Measurements from ENCODE around the gene CENPA. TPM values are rescaled to one million over a fixed set of nuclear protein-coding genes. Genes with fewer than 3 reads are reported as not detected.

CENPA gene
- total and polyA plus RNA-seq, 2 of the 13 experiments (the other 11 are each of a cell fraction or from before 2014, with no cell fraction given), result 28.5 to 38.5 TPM

DNA sequence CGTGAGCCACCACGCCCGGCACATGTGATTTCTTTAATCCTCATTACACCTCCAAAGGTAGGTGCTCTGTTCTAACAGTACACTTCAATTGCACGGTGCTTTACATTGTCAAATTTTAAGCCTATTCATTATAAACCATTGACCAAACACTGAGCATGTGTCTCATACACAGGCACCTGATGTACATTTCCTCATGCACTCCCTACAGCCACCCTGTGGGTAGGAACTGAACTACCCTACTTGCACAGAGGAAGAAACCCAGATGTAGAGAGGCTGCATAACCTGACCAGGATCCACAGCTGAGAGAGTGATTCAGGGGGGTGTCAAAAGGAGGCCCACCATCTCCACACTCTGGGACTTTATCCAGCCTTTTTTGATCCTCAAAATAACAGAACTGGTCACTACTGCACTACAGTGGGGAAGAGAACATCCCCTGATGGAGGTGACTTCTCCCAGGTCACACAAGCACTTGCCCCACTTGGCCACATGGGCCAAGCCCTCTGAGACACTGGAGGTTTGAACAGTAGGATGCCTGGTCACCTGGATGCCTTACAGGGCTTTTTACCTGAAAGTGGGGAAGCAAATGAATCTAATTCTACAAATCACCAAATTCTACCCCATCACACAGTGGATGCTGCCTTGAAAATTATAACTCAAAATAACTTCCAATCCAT lies 55.2 kb downstream of the CENPA start:
- Histone ChIP-seq H3K27ac (ENCODE audit: extremely low read length, insufficient read depth, low read length) (no peak overlapping the region), H3K27me3 (ENCODE audit: control insufficient read depth in 1 of 2, insufficient read depth in 2 of 2, low read length in 2 of 2) (peaks cover 2 to 33% of the 10 kb centered on the region in 2 experiments; a peak in 3 of 5 replicates), H3K4me2 (ENCODE audit: low read depth, low read length) (no peak overlapping the region), H3K36me3 (replicated peaks in 1 of 2; ENCODE audit: control insufficient read depth in 1 of 2, insufficient read depth in 2 of 2, low read length in 2 of 2) (no peaks in the 10 kb centered on the region), H3K4me1 (ENCODE audit: insufficient read depth, low read length) (no peaks in the 10 kb centered on the region), H3K79me2 (ENCODE audit: insufficient read depth, low read length) (no peaks in the 10 kb centered on the region), H4K20me1 (ENCODE audit: insufficient read depth, low read length) (no peaks in the 10 kb centered on the region), H2AFZ (ENCODE audit: low read length) (no peak overlapping the region), H3K9me3 (ENCODE audit: low read length) (no peaks in the 10 kb centered on the region), H3K9ac (ENCODE audit: insufficient read depth, low read depth, low read length) (no peak overlapping the region), H3K4me3 (replicated peaks in 1 of 3; ENCODE audit: insufficient read depth in 1 of 3, low read depth in 2 of 3, low read length in 3 of 3) (no peak overlapping the region)
- WGBS (ENCODE audit: low lambda C conversion rate), result 25% methylated on average over 4 of the region's 4 CpGs
- in situ Hi-C loops (cut with HindIII; ENCODE audit: extremely low pct_ligation_motif_present, low pct_unique_long_range_greater_than_20kb) (no loop called here), intact Hi-C loops (cut with micrococcal nuclease; ENCODE audit: unreplicated experiment) (no loop called here)
- TF ChIP-seq ZNF124 (CRISPR knock-in tag; IDR thresholded peaks at IDR 0.05) (no peak), CTCF (CRISPR knock-in tag; IDR thresholded peaks at IDR 0.05) (peak; percentile 29; the same call in 1 of the 2 replicates), STAG1 (CRISPR knock-in tag; IDR thresholded peaks at IDR 0.05) (peak; percentile 12; the same call in 1 of the 2 replicates)
- FAIRE-seq, result no peak
- CTCF ChIA-PET (ENCODE audit: low intra/inter-chr PET ratio, low total read pairs), result no interaction called here
- DNase-seq (ENCODE audit: low spot score), result peak; percentile 15
- POLR2A ChIA-PET, result interaction anchor here (0.7 kb wide), 1 partner anchor 59 kb away, joined by 5 read pairs; no protein-coding TSS in a partner anchor
- BruUV-seq (replicated peaks), result no TSS peak
- ATAC-seq, result peak; percentile 88

DNA sequence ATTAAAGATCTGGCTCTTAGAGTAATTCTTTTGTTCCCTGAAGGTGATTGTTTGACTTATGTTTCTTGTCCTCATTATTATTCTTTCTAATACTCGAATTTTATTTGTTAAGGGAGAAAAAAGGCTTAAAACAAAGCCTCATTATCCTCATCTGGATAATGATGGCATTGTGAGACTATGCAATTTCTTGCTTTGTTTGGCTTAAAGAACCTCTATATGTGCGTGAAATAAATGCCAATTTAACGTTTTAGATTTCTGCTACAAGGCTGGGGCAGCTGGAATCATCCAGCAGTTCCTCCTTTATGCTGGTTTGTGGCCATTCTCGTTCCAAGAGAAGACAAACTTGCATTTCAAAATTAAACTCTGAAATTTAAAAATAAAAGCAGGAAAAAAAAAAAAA lies 57.2 kb downstream of the CENPA start:
- FAIRE-seq, result no peak
- intact Hi-C loops (cut with micrococcal nuclease; ENCODE audit: unreplicated experiment), result no loop called here
- 2% methylated on average over 4 of the region's 4 CpGs for WGBS (ENCODE audit: low lambda C conversion rate)
- TF ChIP-seq ZNF484 (CRISPR knock-in tag; IDR thresholded peaks at IDR 0.05; ENCODE audit: borderline replicate concordance, low read depth) (no peak), ZMYM4 (CRISPR knock-in tag; IDR thresholded peaks at IDR 0.05) (no peak), ZNF124 (CRISPR knock-in tag; IDR thresholded peaks at IDR 0.05) (no peak), SP140L (CRISPR knock-in tag; IDR thresholded peaks at IDR 0.05; ENCODE audit: borderline replicate concordance) (no peak), RFX3 (CRISPR knock-in tag; IDR thresholded peaks at IDR 0.05) (no peak), SNAPC2 (CRISPR knock-in tag; IDR thresholded peaks at IDR 0.05) (no peak), ARNTL (CRISPR knock-in tag; IDR thresholded peaks at IDR 0.05) (no peak), ZNF580 (CRISPR knock-in tag; IDR thresholded peaks at IDR 0.05; ENCODE audit: borderline replicate concordance, low read depth) (no peak)
- TF ChIP-seq, protein P1, sequence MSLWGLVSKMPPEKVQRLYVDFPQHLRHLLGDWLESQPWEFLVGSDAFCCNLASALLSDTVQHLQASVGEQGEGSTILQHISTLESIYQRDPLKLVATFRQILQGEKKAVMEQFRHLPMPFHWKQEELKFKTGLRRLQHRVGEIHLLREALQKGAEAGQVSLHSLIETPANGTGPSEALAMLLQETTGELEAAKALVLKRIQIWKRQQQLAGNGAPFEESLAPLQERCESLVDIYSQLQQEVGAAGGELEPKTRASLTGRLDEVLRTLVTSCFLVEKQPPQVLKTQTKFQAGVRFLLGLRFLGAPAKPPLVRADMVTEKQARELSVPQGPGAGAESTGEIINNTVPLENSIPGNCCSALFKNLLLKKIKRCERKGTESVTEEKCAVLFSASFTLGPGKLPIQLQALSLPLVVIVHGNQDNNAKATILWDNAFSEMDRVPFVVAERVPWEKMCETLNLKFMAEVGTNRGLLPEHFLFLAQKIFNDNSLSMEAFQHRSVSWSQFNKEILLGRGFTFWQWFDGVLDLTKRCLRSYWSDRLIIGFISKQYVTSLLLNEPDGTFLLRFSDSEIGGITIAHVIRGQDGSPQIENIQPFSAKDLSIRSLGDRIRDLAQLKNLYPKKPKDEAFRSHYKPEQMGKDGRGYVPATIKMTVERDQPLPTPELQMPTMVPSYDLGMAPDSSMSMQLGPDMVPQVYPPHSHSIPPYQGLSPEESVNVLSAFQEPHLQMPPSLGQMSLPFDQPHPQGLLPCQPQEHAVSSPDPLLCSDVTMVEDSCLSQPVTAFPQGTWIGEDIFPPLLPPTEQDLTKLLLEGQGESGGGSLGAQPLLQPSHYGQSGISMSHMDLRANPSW (CRISPR knock-in tag; IDR thresholded peaks at IDR 0.05; ENCODE audit: borderline replicate concordance), result no peak
- TF ChIP-seq, protein P2, sequence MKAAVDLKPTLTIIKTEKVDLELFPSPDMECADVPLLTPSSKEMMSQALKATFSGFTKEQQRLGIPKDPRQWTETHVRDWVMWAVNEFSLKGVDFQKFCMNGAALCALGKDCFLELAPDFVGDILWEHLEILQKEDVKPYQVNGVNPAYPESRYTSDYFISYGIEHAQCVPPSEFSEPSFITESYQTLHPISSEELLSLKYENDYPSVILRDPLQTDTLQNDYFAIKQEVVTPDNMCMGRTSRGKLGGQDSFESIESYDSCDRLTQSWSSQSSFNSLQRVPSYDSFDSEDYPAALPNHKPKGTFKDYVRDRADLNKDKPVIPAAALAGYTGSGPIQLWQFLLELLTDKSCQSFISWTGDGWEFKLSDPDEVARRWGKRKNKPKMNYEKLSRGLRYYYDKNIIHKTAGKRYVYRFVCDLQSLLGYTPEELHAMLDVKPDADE (CRISPR knock-in tag; IDR thresholded peaks at IDR 0.05), result no peak

More for the DNA sequence above, 57.2 kb downstream of the CENPA start:
- no peak overlapping the region for H3K9ac ChIP-seq (ENCODE audit: insufficient read depth, low read depth, low read length)
- BruUV-seq (replicated peaks), result no TSS peak
- CTCF ChIA-PET (ENCODE audit: low intra/inter-chr PET ratio, low total read pairs), result no interaction called here
- H3K4me1 ChIP-seq (ENCODE audit: insufficient read depth, low read length), result peaks cover 6% of the 10 kb centered on the region
- H4K20me1 ChIP-seq (ENCODE audit: insufficient read depth, low read length), result peaks cover 6% of the 10 kb centered on the region; the same call in 1 of the 2 replicates
- H3K27me3 ChIP-seq (ENCODE audit: control insufficient read depth in 1 of 2, insufficient read depth in 2 of 2, low read length in 2 of 2), result peaks cover 5 to 52% of the 10 kb centered on the region in 2 experiments
- POLR2A ChIA-PET, result no interaction called here
- no peak overlapping the region for H3K27ac ChIP-seq (ENCODE audit: extremely low read length, insufficient read depth, low read length)
- no peak overlapping the region for H3K4me2 ChIP-seq (ENCODE audit: low read depth, low read length)
- H3K36me3 ChIP-seq (replicated peaks in 1 of 2; ENCODE audit: control insufficient read depth in 1 of 2, insufficient read depth in 2 of 2, low read length in 2 of 2), result no peaks in the 10 kb centered on the region
- no peak overlapping the region for H2AFZ ChIP-seq (ENCODE audit: low read length)
- no peak for ATAC-seq
- H3K79me2 ChIP-seq (ENCODE audit: insufficient read depth, low read length), result no peaks in the 10 kb centered on the region
- in situ Hi-C loops (cut with HindIII; ENCODE audit: extremely low pct_ligation_motif_present, low pct_unique_long_range_greater_than_20kb), result no loop called here
- no peak for DNase-seq (ENCODE audit: low spot score)
- no peaks in the 10 kb centered on the region for H3K9me3 ChIP-seq (ENCODE audit: low read length)
- no peak overlapping the region for H3K4me3 ChIP-seq (replicated peaks in 1 of 3; ENCODE audit: insufficient read depth in 1 of 3, low read depth in 2 of 3, low read length in 3 of 3)

Data from HepG2 (cell line).